ENCODE measurements around the gene SERHL2.
A peak's percentile ranks its signal among the peaks of the same experiment; 100 is the strongest.
"Not testable (repeated sequence)": the region's sequence is repeated elsewhere in the genome, so short reads cannot be mapped to it uniquely, and the experiment has no call there.

The SERHL2 gene

DNA sequence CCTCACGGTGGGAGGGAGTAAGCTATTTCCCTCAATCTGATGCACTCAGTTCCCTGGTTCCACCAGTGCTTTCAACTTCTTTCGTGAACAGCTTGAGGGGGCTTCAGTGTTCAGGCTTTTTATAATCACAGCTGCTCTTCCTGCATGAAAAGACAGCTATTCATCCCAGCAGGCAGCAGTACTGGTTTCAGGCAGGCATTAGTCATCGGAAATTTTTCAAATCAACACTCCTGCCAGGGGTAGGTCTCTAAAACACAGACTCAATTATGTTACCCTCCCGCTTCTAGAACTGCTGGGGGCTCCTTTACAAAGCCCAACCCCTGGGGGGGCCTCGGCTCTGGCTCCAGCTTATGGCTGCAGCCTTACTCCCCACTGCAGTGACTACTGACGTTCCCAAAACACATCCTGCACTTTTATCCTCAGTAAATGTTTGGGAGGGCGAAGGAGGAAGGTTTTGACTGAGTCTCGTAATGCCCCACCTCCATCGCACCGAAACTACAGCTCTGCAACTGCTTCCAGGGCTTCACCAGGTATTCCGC is 55.1 kb downstream of the SERHL2 start:
- DNase-seq: no peak

GRCh38 chr22:42610186-42610585 is 56.4 kb downstream of the SERHL2 start:
- no peak for DNase-seq

DNA sequence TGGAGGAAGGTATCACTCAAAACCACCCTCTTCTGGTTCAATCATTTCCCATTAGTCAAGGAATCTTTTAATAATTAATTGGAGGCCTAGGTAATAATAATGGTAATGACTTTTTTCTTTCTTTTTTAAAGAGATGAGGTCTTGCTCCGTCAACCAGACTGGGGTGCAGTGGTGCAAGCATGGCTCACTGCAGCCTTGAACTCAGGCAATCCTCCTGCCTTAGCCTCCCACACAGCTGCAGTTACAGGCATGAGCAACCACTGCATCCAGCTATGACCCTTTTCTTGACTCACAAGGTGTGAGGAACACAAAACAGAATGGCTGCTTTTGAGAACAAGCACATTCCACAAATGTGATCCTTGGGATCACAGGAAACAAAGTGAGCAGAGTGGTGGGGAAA is 57.3 kb downstream of the SERHL2 start:
- DNase-seq: no peak

DNA sequence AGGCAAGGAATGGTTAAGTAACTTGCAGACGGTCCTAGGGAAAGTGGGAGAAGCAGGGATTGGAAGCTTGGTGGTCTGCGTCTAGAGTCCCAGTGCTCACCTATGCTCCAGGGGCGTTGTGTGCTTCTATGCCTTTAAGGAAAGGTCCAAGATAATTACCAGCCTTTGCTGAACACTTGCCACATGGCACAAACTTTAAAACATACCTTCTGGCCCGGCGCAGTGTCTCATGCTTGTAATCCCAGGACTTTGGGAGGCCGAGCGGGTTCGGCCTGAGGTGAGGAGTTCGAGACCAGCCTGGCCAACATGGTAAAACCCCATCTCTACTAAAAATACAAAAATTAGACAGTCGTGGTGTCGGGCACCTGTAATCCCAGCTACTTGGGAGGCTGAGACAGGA is 58.6 kb downstream of the SERHL2 start:
- DNase-seq: no peak

DNA sequence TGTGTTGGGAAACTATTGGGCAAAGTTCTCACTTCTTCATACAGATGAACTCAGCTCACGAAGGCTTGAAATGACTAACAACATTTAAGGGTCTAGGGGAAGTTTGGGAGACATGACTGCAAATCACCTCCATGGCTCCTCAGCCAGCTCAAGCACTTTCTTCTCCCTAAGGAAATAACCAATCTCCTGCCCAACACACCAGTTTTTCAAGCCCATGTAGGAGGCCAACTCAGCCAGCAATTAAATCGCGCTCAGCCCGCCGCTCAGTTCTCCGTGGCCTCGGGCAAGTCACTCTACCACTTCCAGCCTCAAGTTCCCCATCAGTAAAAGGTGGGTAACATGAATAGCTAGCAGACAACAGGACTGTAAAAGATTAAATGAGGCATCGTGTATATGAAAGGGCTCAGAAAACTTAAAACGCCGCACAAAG is 60.1 kb downstream of the SERHL2 start:
- DNase-seq: peak; percentile 74

DNA sequence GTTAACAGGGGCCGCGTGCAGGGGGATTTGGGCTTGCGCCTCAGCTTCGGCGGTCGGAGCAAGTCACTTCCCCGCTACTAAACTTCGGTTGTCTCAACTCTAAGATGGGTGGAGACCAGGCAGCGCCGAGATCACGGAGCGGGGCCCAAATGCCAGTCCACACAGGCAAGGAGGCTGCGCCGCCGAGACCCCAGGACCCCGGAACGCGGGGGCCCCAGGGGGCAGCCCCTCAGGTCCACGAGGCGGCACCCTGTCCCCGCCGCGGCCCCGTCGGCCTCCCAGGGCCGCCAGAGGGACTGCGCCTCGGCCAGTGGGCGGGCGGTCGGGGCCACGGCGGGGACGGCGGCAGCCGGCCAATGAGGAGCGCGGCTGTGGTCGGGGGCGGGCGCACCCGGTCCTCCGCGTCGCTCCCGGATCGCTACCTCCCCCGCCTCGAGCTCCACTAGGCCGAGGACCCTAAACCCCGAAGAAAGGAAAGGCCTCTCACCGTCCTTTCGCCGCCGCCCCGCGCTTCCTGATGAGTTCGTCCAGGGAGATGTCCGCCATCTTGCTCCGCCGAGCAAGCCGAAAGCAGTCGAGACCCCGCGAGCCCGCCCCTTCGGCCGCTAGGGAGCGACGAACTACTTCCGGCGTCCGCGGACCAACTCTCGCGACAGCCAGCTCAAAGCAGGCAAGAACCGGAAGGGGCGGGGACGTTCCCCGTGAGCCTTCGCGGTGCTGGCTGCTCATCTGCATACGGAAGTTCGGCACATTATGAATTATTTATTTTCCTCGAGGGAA is 60.7 kb downstream of the SERHL2 start, which contains the start of gene POLDIP3:
Gene POLDIP3 (minus strand): TSS at position 572 of the 780 bp plus-strand sequence. CDS start 26 bp downstream, at position 546.
- peak; percentile 100 for DNase-seq

- peak; percentile 94 for DNase-seq
Observed at GRCh38 chr22:42615092-42615859, 61.5 kb downstream of the SERHL2 start.

- DNase-seq: not testable (repeated sequence)
Observed at GRCh38 chr22:42615860-42616175, 62.1 kb downstream of the SERHL2 start.

- no peak for DNase-seq
Observed at GRCh38 chr22:42617155-42617983, 63.6 kb downstream of the SERHL2 start.

DNA sequence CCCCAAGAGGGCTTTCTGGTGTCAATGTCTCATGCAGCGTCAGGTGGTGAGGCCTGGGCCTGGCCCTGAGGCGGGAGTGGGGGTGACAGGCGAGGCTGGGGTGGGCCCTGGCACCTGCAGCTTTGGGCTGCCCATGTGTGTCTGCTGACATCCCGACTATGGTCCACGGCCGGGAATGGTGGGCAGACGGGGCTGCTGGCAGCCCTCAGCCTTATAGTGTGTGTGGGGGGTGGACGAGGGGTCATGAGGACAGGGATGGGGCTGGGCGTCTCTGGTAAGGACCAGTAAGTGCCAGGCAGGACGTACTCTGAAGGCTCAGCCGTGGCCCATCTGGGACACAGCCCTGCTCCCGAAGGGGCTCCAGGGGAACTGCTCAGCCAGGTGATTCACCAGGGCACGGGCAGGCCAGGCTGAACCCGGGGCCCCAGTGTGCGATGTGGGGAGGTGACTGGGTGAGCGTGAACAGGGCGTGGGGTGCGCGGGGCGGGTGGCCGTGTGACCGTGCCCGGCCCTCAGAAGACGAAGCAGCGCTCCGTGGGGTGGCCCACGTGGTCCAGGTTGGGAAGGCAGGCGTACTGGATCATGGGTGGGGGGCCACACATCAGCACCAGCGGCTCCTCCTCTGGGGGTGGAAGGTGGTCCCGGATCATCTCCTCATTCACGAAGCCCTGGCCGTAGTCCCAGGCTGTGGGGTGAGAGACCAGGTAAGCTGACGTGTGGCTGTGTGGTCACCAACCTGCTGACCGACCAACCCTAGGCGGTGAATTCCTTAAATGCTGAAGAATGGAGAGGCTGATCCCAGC is 65.7 kb downstream of the SERHL2 start:
- DNase-seq: no peak

GRCh38 chr22:42620084-42620483 is 66.3 kb downstream of the SERHL2 start:
- DNase-seq: no peak

DNA sequence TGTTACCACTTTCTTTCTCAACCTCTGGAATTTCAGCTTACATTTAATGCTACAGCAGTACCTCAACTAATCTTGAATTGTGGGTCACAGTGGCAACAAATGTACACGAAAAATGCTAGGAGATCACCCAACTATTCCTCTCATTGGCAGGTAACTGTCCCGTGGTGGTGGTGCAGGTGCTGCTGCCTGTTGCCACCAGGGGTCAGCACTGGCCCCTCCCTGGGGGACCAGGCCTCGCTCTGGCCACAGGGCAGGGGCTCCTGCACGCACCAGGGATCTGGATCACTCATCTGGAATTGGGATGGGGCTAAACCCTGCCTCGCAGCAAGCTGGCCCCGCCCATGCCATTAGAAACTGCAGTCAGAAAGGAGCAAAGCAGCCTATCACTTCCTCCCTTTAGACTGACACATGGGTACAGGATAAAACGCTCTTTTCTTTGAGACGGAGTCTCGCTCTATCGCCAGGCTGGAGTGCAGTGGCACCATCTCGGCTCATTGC is 67.8 kb downstream of the SERHL2 start:
- peak; percentile 84 for DNase-seq

DNA sequence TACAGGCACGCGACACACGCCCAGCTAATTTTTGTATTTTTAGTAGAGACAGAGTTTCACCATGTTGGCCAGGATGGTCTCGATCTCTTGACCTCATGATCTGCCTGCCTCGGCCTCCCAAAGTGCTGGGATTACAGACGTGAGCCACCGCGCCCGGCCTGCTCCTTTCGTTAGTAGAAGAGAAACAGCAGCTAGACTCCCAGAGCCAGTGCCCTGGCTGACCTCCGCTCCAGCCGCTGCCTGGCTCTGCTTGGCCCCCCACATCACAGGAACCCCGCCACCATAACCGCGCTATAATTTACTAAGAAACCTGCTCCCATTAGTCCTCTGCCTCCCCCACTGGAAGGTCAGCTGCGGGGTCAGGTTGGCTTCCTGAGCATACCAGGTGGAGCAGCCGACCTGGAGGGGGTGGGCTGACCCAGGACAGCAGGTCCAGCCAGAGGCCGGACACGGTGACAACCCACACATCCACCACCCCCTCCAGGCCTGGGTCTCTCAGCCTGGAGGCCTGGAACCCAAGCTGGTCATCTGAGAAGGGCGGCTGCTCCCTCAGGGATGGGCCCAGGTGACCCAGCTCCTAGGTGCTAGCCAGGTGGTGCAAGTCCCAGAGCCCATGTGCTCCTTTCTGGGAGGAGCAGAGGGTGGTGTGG is 68.4 kb downstream of the SERHL2 start:
- DNase-seq: no peak

GRCh38 chr22:42623301-42623751 is 69.6 kb downstream of the SERHL2 start:
- no peak for DNase-seq

Measured in activated effector memory CD4-positive, alpha-beta T cell treated with anti-CD3 and anti-CD28 coated beads, Interleukin-2, amount 50 U/mL, for 16 hours (primary cell).